Measurements from ENCODE around the gene SYNGR3.
"Not testable (repeated sequence)": the region's sequence is repeated elsewhere in the genome, so short reads cannot be mapped to it uniquely, and the experiment has no call there.

Gene SYNGR3, protein sequence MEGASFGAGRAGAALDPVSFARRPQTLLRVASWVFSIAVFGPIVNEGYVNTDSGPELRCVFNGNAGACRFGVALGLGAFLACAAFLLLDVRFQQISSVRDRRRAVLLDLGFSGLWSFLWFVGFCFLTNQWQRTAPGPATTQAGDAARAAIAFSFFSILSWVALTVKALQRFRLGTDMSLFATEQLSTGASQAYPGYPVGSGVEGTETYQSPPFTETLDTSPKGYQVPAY

DNA sequence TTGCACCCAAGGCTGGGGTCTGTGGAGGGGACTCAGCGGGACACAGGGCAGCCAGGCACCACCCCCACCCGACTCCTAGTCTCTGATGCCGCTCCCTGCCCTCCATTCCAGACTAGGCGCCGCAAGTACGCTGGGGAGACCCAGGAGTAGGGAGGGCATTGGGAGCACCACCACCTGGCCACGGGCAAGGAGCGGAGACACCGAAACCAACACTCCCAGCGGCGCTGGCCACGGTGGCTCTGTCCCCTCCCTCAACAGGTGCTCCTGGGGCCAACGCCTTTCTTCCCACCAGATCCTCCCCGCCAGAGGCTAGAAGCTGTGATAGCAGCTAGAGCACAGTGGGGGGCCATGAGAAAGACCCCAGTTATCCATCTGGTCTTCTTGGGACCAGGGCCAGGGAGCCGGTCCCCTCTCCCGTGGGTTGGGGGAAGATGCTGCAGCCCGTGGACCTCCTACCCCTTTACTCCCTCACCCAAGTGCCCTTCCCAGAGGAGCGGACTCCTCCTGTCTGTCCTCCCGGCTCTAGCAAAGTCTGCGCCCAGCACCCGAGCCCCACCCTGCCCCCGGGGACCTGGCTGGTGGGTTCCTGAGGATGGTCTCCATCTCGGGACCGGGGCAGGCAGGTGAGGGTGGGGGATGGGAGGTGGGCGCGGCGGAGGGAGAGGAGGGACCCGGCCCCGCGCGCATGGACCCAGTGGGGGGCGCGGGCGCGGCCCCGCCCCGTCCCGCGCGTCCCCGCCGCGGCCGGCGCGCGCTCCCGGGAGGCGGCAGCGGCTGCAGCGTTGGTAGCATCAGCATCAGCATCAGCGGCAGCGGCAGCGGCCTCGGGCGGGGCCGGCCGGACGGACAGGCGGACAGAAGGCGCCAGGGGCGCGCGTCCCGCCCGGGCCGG lies at the start of gene SYNGR3:
Gene SYNGR3 (plus strand): TSS at position 762 of the 892 bp plus-strand sequence. CDS start 133 bp downstream, outside the sequence.
- DNase-seq = no peak

GRCh38 chr16:1940273-1941161 lies 49.3 kb upstream of the SYNGR3 start:
- DNase-seq = peak; percentile 20

GRCh38 chr16:1941162-1942046 lies 48.4 kb upstream of the SYNGR3 start:
- DNase-seq = peak; percentile 20

DNA sequence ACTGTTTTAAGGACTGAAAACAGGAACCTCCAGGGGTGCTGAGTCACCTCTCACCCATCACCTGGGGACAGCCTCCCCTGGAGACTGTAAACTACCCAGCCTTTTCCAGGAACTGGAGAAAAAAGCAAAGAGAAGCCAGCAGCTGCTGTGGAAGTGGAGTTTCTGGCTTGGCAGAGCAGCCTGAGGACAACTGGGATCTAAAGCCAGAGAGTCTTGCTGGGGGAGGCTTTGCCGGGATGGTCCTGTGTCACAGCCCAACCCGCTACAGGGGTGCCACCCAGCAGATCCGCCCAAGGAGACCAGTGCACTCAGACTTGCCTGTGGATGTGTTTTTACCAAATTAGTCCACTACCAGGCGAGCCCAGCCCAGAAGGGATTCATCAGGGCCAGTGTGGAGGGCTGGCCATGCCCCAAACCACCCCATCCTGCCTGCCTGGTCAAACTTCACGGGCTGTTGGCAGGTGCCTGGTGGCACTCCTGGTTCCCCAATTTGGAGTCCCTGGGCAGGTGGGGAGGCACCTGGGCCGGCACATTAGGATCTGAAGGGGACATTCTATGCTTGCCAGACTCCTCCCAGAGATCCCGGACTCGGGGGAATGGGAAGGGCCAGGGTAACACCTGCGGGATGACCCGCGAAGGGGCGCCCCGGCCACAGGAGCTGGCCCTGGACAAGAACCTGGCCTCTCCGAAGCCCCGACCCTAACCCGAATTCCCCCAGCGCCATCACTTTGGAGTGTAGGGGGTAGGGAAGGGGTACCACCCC lies 47.5 kb upstream of the SYNGR3 start:
- DNase-seq = peak; percentile 52

GRCh38 chr16:1942810-1943726 lies 46.7 kb upstream of the SYNGR3 start, which contains the start of gene MSRB1:
Gene MSRB1 (minus strand): TSS chr16:1943199. CDS start chr16:1943156, 43 bp downstream.
- peak; percentile 99 for DNase-seq

GRCh38 chr16:1944612-1945199 lies 45.1 kb upstream of the SYNGR3 start:
- no peak for DNase-seq

DNA sequence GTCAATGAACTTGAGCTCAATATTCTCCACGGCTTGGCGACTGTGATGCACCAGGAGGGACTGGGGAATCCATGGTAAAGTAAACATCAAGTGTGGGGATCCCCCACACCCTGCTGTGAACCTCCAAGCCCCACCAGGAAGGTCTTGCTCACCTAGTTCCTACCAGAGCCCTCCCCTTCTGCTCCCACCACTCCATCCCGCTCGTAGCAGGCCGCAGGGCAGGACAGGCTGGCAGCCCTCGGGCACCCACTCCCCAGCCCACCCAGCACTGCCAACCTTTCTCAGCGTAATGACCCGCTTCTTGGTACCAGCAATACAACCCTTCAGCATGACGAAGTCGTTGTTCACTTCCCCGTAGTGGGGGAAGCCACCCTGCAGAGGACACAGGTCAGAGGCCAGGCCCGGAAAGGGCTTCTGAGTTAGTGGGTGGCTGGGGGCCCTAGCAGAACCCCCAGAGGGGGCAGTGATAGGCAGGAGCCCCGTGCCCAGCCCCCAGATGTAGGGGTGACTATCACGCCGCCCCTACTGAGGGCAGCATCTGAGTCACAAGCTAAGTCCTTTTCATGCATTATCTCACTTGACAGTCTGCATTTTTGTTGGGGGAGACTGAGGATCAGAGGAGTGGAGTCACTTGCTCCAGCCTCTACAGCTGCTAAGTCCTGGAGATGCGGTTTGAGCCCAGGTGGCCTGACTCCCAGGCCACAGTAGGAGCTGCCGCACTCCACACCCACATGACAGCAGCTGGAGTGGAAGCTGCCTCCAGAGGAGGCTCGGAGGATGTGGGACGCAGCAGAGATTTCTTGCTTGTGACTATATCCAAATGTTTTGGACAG lies 44.0 kb upstream of the SYNGR3 start:
- no peak for DNase-seq

- DNase-seq = peak; percentile 17
Observed at GRCh38 chr16:1946495-1947368, 43.0 kb upstream of the SYNGR3 start.

DNA sequence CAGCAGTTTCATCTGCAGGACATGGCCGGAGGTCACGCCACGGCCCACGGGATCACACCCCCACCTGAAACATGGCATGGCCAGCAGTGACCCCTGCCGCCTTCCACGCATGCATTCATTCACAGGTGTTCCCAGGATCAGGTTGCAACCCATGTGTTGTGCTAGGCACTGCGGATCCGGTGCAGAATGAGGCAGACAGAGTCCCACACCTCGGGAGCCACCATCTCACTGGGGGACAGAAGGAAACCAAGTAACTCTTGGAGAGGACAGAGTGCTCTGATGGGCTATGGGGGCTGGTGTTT lies 42.5 kb upstream of the SYNGR3 start:
- no peak for DNase-seq

DNA sequence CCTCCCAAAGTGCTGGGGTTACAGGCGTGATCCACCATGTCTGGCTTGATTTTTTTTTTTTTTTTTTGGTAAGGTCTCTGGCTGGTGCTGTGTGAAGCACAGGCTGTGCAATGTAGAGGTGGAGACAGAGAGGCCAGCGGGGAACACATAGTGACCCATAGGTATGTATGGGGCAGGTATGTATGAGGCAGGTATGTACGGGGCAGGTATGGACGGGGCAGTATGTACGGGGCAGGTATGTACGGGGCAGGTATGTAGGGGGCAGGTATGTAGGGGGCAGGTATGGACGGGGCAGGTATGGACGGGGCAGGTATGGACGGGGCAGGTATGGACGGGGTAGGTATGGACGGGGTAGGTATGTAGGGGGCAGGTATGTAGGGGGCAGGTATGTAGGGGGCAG lies 40.3 kb upstream of the SYNGR3 start:
- DNase-seq = no peak

DNA sequence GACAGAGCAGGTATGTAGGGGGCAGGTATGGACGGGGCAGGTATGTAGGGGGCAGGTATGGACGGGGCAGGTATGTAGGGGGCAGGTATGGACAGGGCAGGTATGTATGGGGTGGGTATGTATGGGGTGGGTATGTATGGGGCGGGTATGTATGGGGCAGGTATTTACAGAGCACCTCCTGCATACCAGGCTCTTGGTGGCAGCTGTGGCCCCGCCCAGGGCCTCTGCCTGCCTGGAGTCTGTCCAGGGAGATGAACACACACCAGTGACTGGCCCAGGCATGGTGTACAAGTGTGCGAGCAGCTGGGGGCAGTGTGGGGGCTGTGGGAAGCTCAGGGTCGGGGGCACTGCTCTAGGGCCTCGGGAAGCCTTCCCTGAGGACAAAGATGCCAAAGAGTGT lies 39.7 kb upstream of the SYNGR3 start:
- peak; percentile 24 for DNase-seq

DNA sequence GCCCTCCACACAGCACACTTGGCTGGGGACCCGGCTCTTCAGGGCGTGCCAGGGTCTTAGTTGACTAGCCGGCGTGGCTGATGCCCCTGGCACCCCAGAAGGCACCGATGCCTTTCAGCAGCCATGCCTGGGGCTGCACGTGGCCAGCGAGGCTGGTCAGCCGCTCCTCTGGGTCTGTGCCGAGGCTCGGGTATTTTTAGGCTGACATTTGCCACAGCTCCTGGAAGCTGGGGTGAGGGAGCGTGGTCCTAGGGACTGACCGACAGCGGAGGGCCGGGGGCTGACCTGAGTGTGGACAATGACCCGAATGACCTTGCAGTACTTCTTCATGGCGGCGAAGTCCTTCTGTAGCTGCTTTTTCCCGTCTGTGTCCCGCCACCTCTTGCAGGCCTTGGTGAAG lies 39.2 kb upstream of the SYNGR3 start:
- DNase-seq = no peak

GRCh38 chr16:1953734-1954133 lies 36.0 kb upstream of the SYNGR3 start:
- no peak for DNase-seq

GRCh38 chr16:1957434-1958142 lies 32.2 kb upstream of the SYNGR3 start:
- not testable (repeated sequence) for DNase-seq

- not testable (repeated sequence) for DNase-seq
Observed at GRCh38 chr16:1958143-1958491, 31.7 kb upstream of the SYNGR3 start.

DNA sequence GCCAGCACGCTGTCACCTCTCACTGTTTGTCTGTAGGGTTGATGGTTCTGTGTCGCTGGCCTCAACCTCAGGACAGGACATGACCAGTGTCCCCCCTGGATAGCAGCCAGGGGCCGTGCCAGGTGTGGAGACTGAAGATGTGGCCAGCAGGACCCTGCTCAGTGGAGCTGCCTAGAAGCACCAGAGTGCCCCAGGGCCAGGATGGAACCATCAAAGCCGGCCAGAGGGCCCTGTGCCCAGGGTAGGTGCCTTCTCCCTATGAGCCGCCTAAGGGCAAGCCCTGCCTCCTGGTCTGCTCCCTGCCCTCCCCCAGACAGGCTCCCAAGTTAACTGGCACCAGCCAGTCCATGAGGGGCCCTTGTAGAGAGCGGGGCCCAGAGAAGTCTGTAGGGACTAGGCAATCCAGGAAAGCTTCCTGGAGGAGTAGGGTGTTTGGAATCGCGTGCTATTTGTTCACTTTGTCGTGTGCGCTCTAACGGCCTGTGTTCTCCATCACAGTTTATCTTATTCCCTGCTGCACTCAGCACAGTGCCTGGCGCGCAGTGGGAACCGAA lies 31.0 kb upstream of the SYNGR3 start:
- no peak for DNase-seq
